ENCODE results near the gene CSGALNACT2.

The CSGALNACT2 gene

GRCh38 chr10:43230909-43231522 is 92.8 kb downstream of the CSGALNACT2 start:
- peak; percentile 29 for DNase-seq

GRCh38 chr10:43231523-43232078 is 93.4 kb downstream of the CSGALNACT2 start:
- DNase-seq: peak; percentile 31

- DNase-seq: peak; percentile 17
These were observed 95.6 kb downstream of the CSGALNACT2 start for GRCh38 chr10:43233601-43234430.

- DNase-seq: peak; percentile 17
These were observed 96.3 kb downstream of the CSGALNACT2 start for GRCh38 chr10:43234471-43235041.
